Trophoblast cell (in vitro differentiated cells and primary cell): ENCODE measurements around the gene HHIP.

ENCODE experiments used
- DNase-seq, 2 donors: peaks; one replicate each; pipeline ENCODE4 v3.0.0-alpha.2; 2016
- H2AFZ ChIP-seq: 2 replicates; pipeline ENCODE4 v1.6.1; 2013; ENCODE audit warnings: low read length, moderate library complexity, mild to moderate bottlenecking; ENCODE audit not compliant: insufficient read depth, poor library complexity
- H2AK5ac ChIP-seq: 2 replicates; pipeline ENCODE4 v1.6.1; 2013; ENCODE audit warnings: mild to moderate bottlenecking, low read length
- H2BK120ac ChIP-seq: 2 replicates; pipeline ENCODE4 v1.6.1; 2013; ENCODE audit warnings: low read length, mild to moderate bottlenecking, moderate library complexity; ENCODE audit not compliant: insufficient read depth, poor library complexity
- H2BK12ac ChIP-seq: 2 replicates; pipeline ENCODE4 v1.6.1; 2013; ENCODE audit warnings: mild to moderate bottlenecking, low read length, moderate library complexity
- H2BK5ac ChIP-seq: 2 replicates; pipeline ENCODE4 v1.6.1; 2013; ENCODE audit warnings: low read length, low read depth, moderate library complexity, mild to moderate bottlenecking; ENCODE audit not compliant: poor library complexity
- H3K14ac ChIP-seq: 2 replicates; pipeline ENCODE4 v1.6.1; 2013; ENCODE audit warnings: mild to moderate bottlenecking, low read length
- H3K18ac ChIP-seq: 2 replicates; pipeline ENCODE4 v1.6.1; 2013; ENCODE audit warnings: mild to moderate bottlenecking, low read length
- H3K23ac ChIP-seq: 2 replicates; pipeline ENCODE4 v1.6.1; 2013; ENCODE audit warnings: low read length
- H3K27ac ChIP-seq: 2 replicates; pipeline ENCODE4 v1.5.1; 2013; ENCODE audit warnings: low read depth, mild to moderate bottlenecking, inconsistent platforms, low read length, moderate library complexity
- H3K27me3 ChIP-seq: 2 replicates; pipeline ENCODE4 v1.6.1; 2013; ENCODE audit warnings: inconsistent platforms, mild to moderate bottlenecking, low read length, moderate library complexity; ENCODE audit not compliant: insufficient read depth
- H3K36me3 ChIP-seq, 2 experiments: 1 replicate in 1 of 2; 2 replicates in 1 of 2; pipeline ENCODE4 v1.6.1; 2013; ENCODE audit warnings: low read length in 2 of 2, mild to moderate bottlenecking in 2 of 2, moderate library complexity in 1 of 2; ENCODE audit not compliant: insufficient read depth in 2 of 2, control insufficient read depth in 1 of 2
- H3K4ac ChIP-seq: 2 replicates; pipeline ENCODE4 v1.6.1; 2013; ENCODE audit warnings: low read depth, mild to moderate bottlenecking, low read length, moderate library complexity
- H3K4me1 ChIP-seq, 2 experiments: 1 replicate in 1 of 2; 2 replicates in 1 of 2; pipeline ENCODE4 v1.6.1; 2013; ENCODE audit warnings: low read length in 2 of 2, mild to moderate bottlenecking in 2 of 2, moderate library complexity in 1 of 2; ENCODE audit not compliant: insufficient read depth in 2 of 2, control insufficient read depth in 1 of 2
- H3K4me2 ChIP-seq: 2 replicates; pipeline ENCODE4 v1.6.1; 2013; ENCODE audit warnings: inconsistent platforms, mild to moderate bottlenecking, low read length, moderate library complexity
- H3K4me3 ChIP-seq: 2 replicates; pipeline ENCODE4 v1.5.1; 2013; ENCODE audit warnings: mild to moderate bottlenecking, low read depth, low read length, inconsistent platforms
- H3K79me1 ChIP-seq: one replicate; pipeline ENCODE4 v1.6.1; 2013; ENCODE audit warnings: low read length
- H3K79me2 ChIP-seq: 2 replicates; pipeline ENCODE4 v1.6.1; 2013; ENCODE audit warnings: low read length, mild to moderate bottlenecking; ENCODE audit not compliant: control insufficient read depth, insufficient read depth, poor library complexity
- H3K9ac ChIP-seq: 2 replicates; pipeline ENCODE4 v1.6.1; 2013; ENCODE audit warnings: mild to moderate bottlenecking, low read length
- H3K9me3 ChIP-seq: 2 replicates; pipeline ENCODE4 v1.6.1; 2013; ENCODE audit warnings: low read depth, mild to moderate bottlenecking, control low read depth, inconsistent platforms, low read length; ENCODE audit not compliant: insufficient read depth
- H4K12ac ChIP-seq: 2 replicates; pipeline ENCODE4 v1.6.1; 2013; ENCODE audit warnings: low read depth, mild to moderate bottlenecking, low read length, moderate library complexity
- H4K8ac ChIP-seq: 2 replicates; pipeline ENCODE4 v1.6.1; 2013; ENCODE audit warnings: low read depth, mild to moderate bottlenecking, low read length, moderate library complexity
- H4K91ac ChIP-seq: one replicate; pipeline ENCODE4 v1.6.1; 2013; ENCODE audit warnings: low read depth, mild to moderate bottlenecking, low read length, moderate library complexity
- WGBS: extraction: QIAGEN DNeasy Blood & Tissue Kit; methylation state at CpG from one replicate; pipeline ENCODE4 v1.1.7; 2013; ENCODE audit warnings: missing lambda C conversion rate; ENCODE audit not compliant: insufficient read length, insufficient coverage; ENCODE audit errors: extremely low coverage; 5-methylcytosine and 5-hydroxymethylcytosine counted together

The HHIP gene

DNA sequence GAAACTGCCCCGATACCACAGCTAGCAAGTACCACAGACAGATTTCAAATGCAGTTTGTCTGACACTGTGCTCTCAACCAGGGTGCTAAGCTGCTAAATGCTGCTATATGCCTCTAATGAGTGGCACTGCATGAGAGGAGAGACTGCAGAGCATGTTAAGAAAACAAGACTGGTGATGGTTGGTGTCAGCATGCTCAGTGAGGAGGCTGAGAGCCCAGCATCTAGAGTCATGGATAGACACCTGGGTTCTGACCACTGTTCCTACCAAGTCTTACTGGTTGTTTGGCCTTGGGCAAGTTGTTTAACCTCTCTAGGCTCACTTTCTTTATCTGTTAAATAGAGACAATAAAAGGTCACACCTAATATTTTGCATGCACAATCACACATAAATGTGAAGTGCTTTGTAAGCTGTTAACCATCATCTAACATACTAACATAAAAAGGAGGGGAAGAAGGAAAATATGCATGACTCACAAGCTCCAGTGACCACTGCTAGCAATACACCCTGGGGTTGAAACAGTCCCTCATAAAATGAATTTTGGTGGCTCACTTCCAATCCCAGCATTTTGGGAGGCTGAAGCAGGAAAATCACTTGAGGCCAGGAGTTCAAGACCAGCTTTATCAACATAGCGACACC, 20.7 kb downstream of the HHIP start:
- no peak overlapping the region for H3K4ac ChIP-seq

DNA sequence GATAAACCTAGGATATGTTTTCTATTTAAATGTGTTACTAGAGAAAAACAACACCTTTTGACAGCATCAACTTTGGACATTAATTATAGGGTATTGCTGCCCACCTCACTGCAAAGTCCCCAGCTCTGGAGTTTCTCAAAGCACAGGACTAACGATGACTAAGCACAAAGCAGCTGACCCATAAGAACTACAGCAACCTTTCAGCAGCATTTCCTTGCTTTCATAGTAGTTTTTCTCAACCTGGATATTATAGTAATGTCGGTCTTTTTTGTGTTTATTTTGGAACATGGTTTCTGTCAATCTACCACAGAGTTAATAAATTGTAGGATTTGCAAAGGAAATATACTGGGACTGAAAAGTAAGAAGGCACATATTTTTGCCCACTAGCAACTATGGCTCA, 21.5 kb downstream of the HHIP start:
- H3K79me2 ChIP-seq = no peaks in the 10 kb centered on the region

More for the DNA sequence above, 20.7 kb downstream of the HHIP start:
- no peaks in the 10 kb centered on the region for H3K36me3 ChIP-seq
- H2BK120ac ChIP-seq = peak overlapping the region; percentile 53
- H4K91ac ChIP-seq = no peak overlapping the region
- H2AFZ ChIP-seq = no peak overlapping the region
- WGBS = no CpG with 5 or more reads among the region's 2 CpGs
- no peaks in the 10 kb centered on the region for H3K79me1 ChIP-seq
- H3K79me2 ChIP-seq = no peaks in the 10 kb centered on the region
- H2AK5ac ChIP-seq = no peak overlapping the region
- H3K4me1 ChIP-seq = peaks cover 3 to 5% of the 10 kb centered on the region in 2 experiments
- no peak overlapping the region for H3K4me3 ChIP-seq
- no peaks in the 10 kb centered on the region for H3K27me3 ChIP-seq
- no peak overlapping the region for H2BK5ac ChIP-seq
- DNase-seq = no peak
- H4K12ac ChIP-seq = no peak overlapping the region
- H3K23ac ChIP-seq = no peak overlapping the region
- H3K9me3 ChIP-seq = no peaks in the 10 kb centered on the region
- H3K9ac ChIP-seq = no peak overlapping the region
- H3K4me2 ChIP-seq = no peak overlapping the region
- no peak overlapping the region for H4K8ac ChIP-seq
- H3K14ac ChIP-seq = no peak overlapping the region
- peak overlapping the region; percentile 30 for H2BK12ac ChIP-seq
- no peak overlapping the region for H3K18ac ChIP-seq
- H3K27ac ChIP-seq = no peak overlapping the region

DNA sequence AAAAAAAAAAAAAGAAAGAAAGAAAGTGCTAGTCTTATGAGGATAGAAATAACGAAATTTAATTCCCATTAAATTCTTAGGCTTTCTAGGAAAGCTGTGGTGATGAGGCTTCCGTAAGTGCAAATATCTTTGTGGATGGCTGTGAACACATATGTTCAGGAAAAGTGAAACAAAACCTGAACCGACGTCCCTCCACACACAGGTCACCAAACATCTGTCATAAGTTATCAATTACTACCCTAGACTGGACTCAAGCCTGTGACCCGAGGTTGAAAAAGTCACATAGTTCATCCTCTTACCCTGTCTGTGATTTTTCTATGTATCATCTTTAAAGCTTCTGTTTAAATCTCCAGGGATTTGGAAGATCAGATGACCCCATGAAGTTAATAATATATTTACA, 24.8 kb downstream of the HHIP start:
- H3K4me2 ChIP-seq = no peak overlapping the region
- no peak overlapping the region for H2AFZ ChIP-seq
- H2BK120ac ChIP-seq = no peak overlapping the region
- no peaks in the 10 kb centered on the region for H3K79me2 ChIP-seq
- H3K18ac ChIP-seq = no peak overlapping the region
- no peak overlapping the region for H3K14ac ChIP-seq
- no peak overlapping the region for H3K4me3 ChIP-seq
- H3K4ac ChIP-seq = no peak overlapping the region
- no CpG with 5 or more reads among the region's 5 CpGs for WGBS
- no peak overlapping the region for H2BK12ac ChIP-seq
- no peak overlapping the region for H2AK5ac ChIP-seq
- H4K8ac ChIP-seq = no peak overlapping the region
- H2BK5ac ChIP-seq = no peak overlapping the region
- H4K91ac ChIP-seq = no peak overlapping the region
- H3K9me3 ChIP-seq = no peaks in the 10 kb centered on the region
- no peak for DNase-seq
- no peaks in the 10 kb centered on the region for H3K27me3 ChIP-seq
- H3K23ac ChIP-seq = no peak overlapping the region
- H4K12ac ChIP-seq = no peak overlapping the region
- no peak overlapping the region for H3K9ac ChIP-seq
- no peaks in the 10 kb centered on the region for H3K36me3 ChIP-seq
- H3K4me1 ChIP-seq = peaks cover 3 to 5% of the 10 kb centered on the region in 2 experiments
- H3K27ac ChIP-seq = no peak overlapping the region
- H3K79me1 ChIP-seq = no peaks in the 10 kb centered on the region

More for the DNA sequence above, 21.5 kb downstream of the HHIP start:
- H3K4me2 ChIP-seq = no peak overlapping the region
- H3K9ac ChIP-seq = no peak overlapping the region
- no peaks in the 10 kb centered on the region for H3K9me3 ChIP-seq
- no peaks in the 10 kb centered on the region for H3K27me3 ChIP-seq
- H3K4me3 ChIP-seq = no peak overlapping the region
- whole genome bisulfite sequencing = no CpG with 5 or more reads among the region's 2 CpGs
- no peak overlapping the region for H2BK120ac ChIP-seq
- no peaks in the 10 kb centered on the region for H3K79me1 ChIP-seq
- H3K4me1 ChIP-seq = peaks cover 3 to 5% of the 10 kb centered on the region in 2 experiments
- no peak overlapping the region for H4K12ac ChIP-seq
- H4K8ac ChIP-seq = no peak overlapping the region
- no peak overlapping the region for H2AFZ ChIP-seq
- no peak overlapping the region for H3K27ac ChIP-seq
- no peak overlapping the region for H3K4ac ChIP-seq
- H3K23ac ChIP-seq = no peak overlapping the region
- no peak overlapping the region for H3K18ac ChIP-seq
- no peak overlapping the region for H4K91ac ChIP-seq
- DNase-seq = no peak
- H2BK12ac ChIP-seq = no peak overlapping the region
- no peak overlapping the region for H3K14ac ChIP-seq
- no peaks in the 10 kb centered on the region for H3K36me3 ChIP-seq
- no peak overlapping the region for H2BK5ac ChIP-seq
- H2AK5ac ChIP-seq = no peak overlapping the region

DNA sequence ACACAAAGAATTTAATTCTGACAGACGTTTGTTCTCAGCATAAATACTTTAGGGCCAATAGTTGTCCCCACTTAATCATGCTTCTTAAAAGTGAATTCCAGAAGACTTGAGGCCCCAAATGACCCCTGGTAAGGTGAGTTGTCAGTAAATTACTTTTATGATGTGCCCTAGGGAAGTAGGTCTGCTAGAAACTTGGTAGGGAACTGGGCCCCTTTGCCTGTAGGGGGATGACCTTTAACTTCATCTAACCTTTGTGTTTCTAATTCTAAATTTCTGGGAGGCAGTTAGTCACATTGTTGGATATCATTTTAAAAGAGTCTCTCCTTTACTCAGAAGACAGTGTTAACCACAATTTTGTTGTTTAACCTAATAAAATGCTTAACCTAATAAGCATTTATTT, 28.8 kb downstream of the HHIP start:
- Histone ChIP-seq H2BK120ac (no peak overlapping the region), H2BK12ac (no peak overlapping the region), H3K4me3 (no peak overlapping the region), H3K36me3 (no peaks in the 10 kb centered on the region), H4K12ac (no peak overlapping the region), H2BK5ac (no peak overlapping the region), H3K9me3 (no peaks in the 10 kb centered on the region), H4K8ac (no peak overlapping the region), H3K9ac (no peak overlapping the region), H3K23ac (no peak overlapping the region), H3K79me2 (no peaks in the 10 kb centered on the region), H2AFZ (no peak overlapping the region), H3K4me1 (no peaks in the 10 kb centered on the region), H3K14ac (no peak overlapping the region), H3K18ac (no peak overlapping the region), H3K27me3 (no peaks in the 10 kb centered on the region), H3K4me2 (no peak overlapping the region), H3K27ac (no peak overlapping the region), H3K79me1 (no peaks in the 10 kb centered on the region), H2AK5ac (no peak overlapping the region), H3K4ac (no peak overlapping the region), H4K91ac (no peak overlapping the region)
- no CpG with 5 or more reads among the region's 1 CpG for WGBS
- no peak for DNase-seq
